HepG2 (cell line): ENCODE data around the gene CRY1. TPM values are rescaled to one million over a fixed set of nuclear protein-coding genes. Genes with fewer than 3 reads are reported as not detected.

Experiments
- ATAC-seq: fragments of 200-7000 bp; cut with Tn5 transposase; 3 replicates; pipeline ENCODE4 v1.9.1; 2020; ENCODE audit warnings: mild to moderate bottlenecking, moderate library complexity
- BruUV-seq: library from RNA; stranded (reverse); fragments of 400-500 nt; replicated peaks from 2 replicates; lab custom pipeline; 2021; lab: Mats Ljungman, UMichigan
- CTCF ChIA-PET: fragments of 300-600 bp; formaldehyde crosslinking; extraction: SDS; loops from one replicate; lab custom pipeline; 2021; ENCODE audit warnings: low total read pairs, inconsistent platforms, low intra/inter-chr PET ratio; lab: Yijun Ruan, JAX
- POLR2A ChIA-PET: fragments of 350-600 bp; sonication (Branson Sonifier 250); formaldehyde crosslinking; loops from one replicate; lab custom pipeline; 2020; ENCODE audit warnings: antibody characterized with exemption, inconsistent platforms; lab: Yijun Ruan, JAX
- DNase-seq: peaks from one replicate; pipeline ENCODE4 v3.0.0-alpha.2; 2015; ENCODE audit warnings: low spot score
- FAIRE-seq: peaks from 3 replicates; lab custom pipeline; 2011; peaks lifted over from hg19 to GRCh38; lab: Jason Lieb, UNC
- H2AFZ ChIP-seq: one replicate; pipeline ENCODE4 v1.6.1; 2011; ENCODE audit warnings: low read length, inconsistent platforms
- H3K27ac ChIP-seq: fragments of 300-600 bp; 3 replicates; pipeline ENCODE4 v1.8.0; 2011; ENCODE audit warnings: mixed run types, mild to moderate bottlenecking, mixed read lengths, low read length, inconsistent platforms; ENCODE audit not compliant: insufficient read depth; ENCODE audit errors: extremely low read length
- H3K27me3 ChIP-seq, 2 experiments: fragments of 200-600 bp in 1 of 2; 2 replicates in 1 of 2; 3 replicates in 1 of 2; pipeline versions ENCODE4 v1.6.0 to v1.8.0; 2011; ENCODE audit warnings: low read length in 2 of 2, mild to moderate bottlenecking in 2 of 2, moderate library complexity in 2 of 2, inconsistent platforms in 1 of 2; ENCODE audit not compliant: insufficient read depth in 2 of 2, control insufficient read depth in 1 of 2
- H3K36me3 ChIP-seq, 2 experiments: fragments of 200-600 bp in 1 of 2; replicated peaks in 1 of 2; 2 replicates in 1 of 2; 3 replicates in 1 of 2; pipeline versions ENCODE4 v1.5.1 to v1.8.0; 2011; ENCODE audit warnings: low read length in 2 of 2, inconsistent platforms in 1 of 2; ENCODE audit not compliant: insufficient read depth in 2 of 2, control insufficient read depth in 1 of 2
- H3K4me1 ChIP-seq: 2 replicates; pipeline ENCODE4 v1.5.1; 2012; ENCODE audit warnings: low read length, inconsistent platforms; ENCODE audit not compliant: insufficient read depth
- H3K4me2 ChIP-seq: 2 replicates; pipeline ENCODE4 v1.6.0; 2011; ENCODE audit warnings: low read depth, low read length, inconsistent platforms
- H3K4me3 ChIP-seq, 3 experiments: fragments of 200-600 bp in 1 of 3; sonication (generic), shearing (Covaris generic) in 1 of 3; replicated peaks in 1 of 3; 2 replicates each; pipeline ENCODE4 v1.5.1; 2011 to 2016; ENCODE audit warnings: low read length in 3 of 3, inconsistent platforms in 2 of 3, low read depth in 2 of 3, mild to moderate bottlenecking in 2 of 3, control low read depth in 1 of 3, mixed read lengths in 1 of 3; ENCODE audit not compliant: insufficient read depth in 1 of 3
- H3K79me2 ChIP-seq: one replicate; pipeline ENCODE4 v1.6.1; 2011; ENCODE audit warnings: low read length, inconsistent platforms; ENCODE audit not compliant: insufficient read depth
- H3K9ac ChIP-seq: 2 replicates; pipeline ENCODE4 v1.6.0; 2011; ENCODE audit warnings: mild to moderate bottlenecking, low read depth, low read length, inconsistent platforms; ENCODE audit not compliant: insufficient read depth
- H3K9me3 ChIP-seq: 2 replicates; pipeline ENCODE4 v1.5.1; 2012; ENCODE audit warnings: mild to moderate bottlenecking, low read length
- H4K20me1 ChIP-seq: 2 replicates; pipeline ENCODE4 v1.6.0; 2011; ENCODE audit warnings: inconsistent platforms, mild to moderate bottlenecking, low read length, moderate library complexity; ENCODE audit not compliant: insufficient read depth
- ELF4 ChIP-seq: sonication (generic); formaldehyde crosslinking; IDR thresholded peaks from 2 replicates; pipeline ENCODE4 v1.5.0; 2020; ENCODE audit warnings: missing genetic modification reagents, mild to moderate bottlenecking, moderate library complexity, borderline replicate concordance
- FLYWCH1 ChIP-seq: sonication (generic); formaldehyde crosslinking; IDR thresholded peaks from 2 replicates; pipeline ENCODE4 v1.8.1; 2023; ENCODE audit warnings: mild to moderate bottlenecking, missing genetic modification reagents
- HNRNPK ChIP-seq: fragments of 200-400 bp; formaldehyde crosslinking; IDR thresholded peaks from 2 replicates; pipeline ENCODE4 v1.6.1; 2018; ENCODE audit warnings: low read length, low read depth, moderate library complexity, mild to moderate bottlenecking; ENCODE audit not compliant: poor library complexity, severe bottlenecking
- WGBS: methylation state at CpG from one replicate; pipeline ENCODE4 v1.1.6; 2017; ENCODE audit warnings: low lambda C conversion rate; 5-methylcytosine and 5-hydroxymethylcytosine counted together
- in situ Hi-C: cut with HindIII; loops from 2 replicates; pipeline ENCODE4 v1.10.0; 2017; ENCODE audit warnings: low pct_unique_long_range_greater_than_20kb; ENCODE audit not compliant: extremely low pct_ligation_motif_present
- intact Hi-C: fragments of 100-400 bp; cut with micrococcal nuclease; formaldehyde crosslinking; loops from one replicate; pipeline ENCODE4 v1.10.0; 2022; ENCODE audit not compliant: unreplicated experiment
- polyA plus RNA-seq, 8 experiments: library from polyadenylated mRNA; depleted of rRNA in 3 of 8; stranded (reverse) in 7 of 8; unstranded in 1 of 8; fragments of >200 nt; fragmentation: Illumina TruSeq in 4 of 8; extraction: Trizol in 4 of 8; gene quantifications; 2 replicates each; pipeline versions ENCODE4 v1.2.1 to v1.2.3, GENCODE V29; 2011 to 2016; ENCODE audit warnings: low read depth in 4 of 8, missing spikeins in 1 of 8, mixed read lengths in 1 of 8; ENCODE audit not compliant: insufficient read depth in 1 of 8
- total RNA-seq, 5 experiments: library from RNA; depleted of rRNA; stranded (reverse); fragments of >200 nt; fragmentation: Illumina TruSeq; extraction: Trizol; gene quantifications; 2 replicates each; pipeline ENCODE4 v1.2.3, GENCODE V29; 2016; ENCODE audit warnings: low read depth in 1 of 5
- TF ChIP-seq, protein P1 (sequence below): sonication (generic); formaldehyde crosslinking; IDR thresholded peaks from 2 replicates; pipeline ENCODE4 v1.8.0; 2022; ENCODE audit warnings: missing genetic modification reagents, mild to moderate bottlenecking, moderate library complexity, borderline replicate concordance
- TF ChIP-seq, protein P2 (sequence below): sonication (generic); formaldehyde crosslinking; IDR thresholded peaks from 2 replicates; pipeline ENCODE4 v1.5.1; 2020; ENCODE audit warnings: mild to moderate bottlenecking, missing genetic modification reagents, borderline replicate concordance
- TF ChIP-seq, protein P3 (sequence below): sonication (generic); formaldehyde crosslinking; IDR thresholded peaks from one replicate; pipeline ENCODE4 v1.5.1; 2020; ENCODE audit warnings: mild to moderate bottlenecking, missing genetic modification reagents; ENCODE audit errors: not compliant biosample characterization

The CRY1 gene
- total and polyA plus RNA-seq, 2 of the 13 experiments (the other 11 are each of a cell fraction or from before 2014, with no cell fraction given) = 11.4 to 13.9 TPM

DNA sequence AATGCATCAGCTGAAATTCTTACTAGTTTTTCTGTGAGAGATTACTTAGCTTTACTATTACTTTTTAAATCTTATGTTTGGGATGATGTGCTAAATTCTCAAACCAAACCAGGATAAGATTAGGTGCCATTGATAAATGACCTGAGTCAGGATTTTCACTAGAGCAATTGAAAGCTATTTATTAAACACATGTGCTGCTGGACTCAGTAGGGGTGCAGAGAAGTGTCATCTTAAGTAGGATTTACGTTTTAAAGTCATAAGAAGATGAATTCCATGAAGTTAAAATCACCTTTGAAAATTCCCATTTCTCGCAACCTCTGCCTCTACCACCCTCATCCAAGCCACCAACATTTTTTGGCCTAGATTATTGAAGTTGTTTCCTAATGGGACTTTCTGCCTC lies 128.8 kb downstream of the CRY1 start:
- H3K27me3 ChIP-seq = no peaks in the 10 kb centered on the region
- peaks cover 10 to 60% of the 10 kb centered on the region in 2 experiments for H3K36me3 ChIP-seq
- no TSS peak for BruUV-seq
- H3K4me2 ChIP-seq = no peak overlapping the region
- intact Hi-C loops = no loop called here
- H4K20me1 ChIP-seq = peaks cover 86% of the 10 kb centered on the region
- no peak overlapping the region for H3K4me3 ChIP-seq
- FAIRE-seq = no peak
- H3K4me1 ChIP-seq = peaks cover 43% of the 10 kb centered on the region
- no peak overlapping the region for H2AFZ ChIP-seq
- in situ Hi-C loops = no loop called here
- WGBS = 92% methylated on average over 2 of the region's 2 CpGs
- no peaks in the 10 kb centered on the region for H3K9me3 ChIP-seq
- no peak overlapping the region for H3K9ac ChIP-seq
- no peak for DNase-seq
- ATAC-seq = no peak
- TF ChIP-seq, protein P1, sequence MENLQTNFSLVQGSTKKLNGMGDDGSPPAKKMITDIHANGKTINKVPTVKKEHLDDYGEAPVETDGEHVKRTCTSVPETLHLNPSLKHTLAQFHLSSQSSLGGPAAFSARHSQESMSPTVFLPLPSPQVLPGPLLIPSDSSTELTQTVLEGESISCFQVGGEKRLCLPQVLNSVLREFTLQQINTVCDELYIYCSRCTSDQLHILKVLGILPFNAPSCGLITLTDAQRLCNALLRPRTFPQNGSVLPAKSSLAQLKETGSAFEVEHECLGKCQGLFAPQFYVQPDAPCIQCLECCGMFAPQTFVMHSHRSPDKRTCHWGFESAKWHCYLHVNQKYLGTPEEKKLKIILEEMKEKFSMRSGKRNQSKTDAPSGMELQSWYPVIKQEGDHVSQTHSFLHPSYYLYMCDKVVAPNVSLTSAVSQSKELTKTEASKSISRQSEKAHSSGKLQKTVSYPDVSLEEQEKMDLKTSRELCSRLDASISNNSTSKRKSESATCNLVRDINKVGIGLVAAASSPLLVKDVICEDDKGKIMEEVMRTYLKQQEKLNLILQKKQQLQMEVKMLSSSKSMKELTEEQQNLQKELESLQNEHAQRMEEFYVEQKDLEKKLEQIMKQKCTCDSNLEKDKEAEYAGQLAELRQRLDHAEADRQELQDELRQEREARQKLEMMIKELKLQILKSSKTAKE = no peak
- TF ChIP-seq ELF4 (no peak), HNRNPK (no peak), FLYWCH1 (CRISPR knock-in tag) (no peak)
- TF ChIP-seq, protein P2, sequence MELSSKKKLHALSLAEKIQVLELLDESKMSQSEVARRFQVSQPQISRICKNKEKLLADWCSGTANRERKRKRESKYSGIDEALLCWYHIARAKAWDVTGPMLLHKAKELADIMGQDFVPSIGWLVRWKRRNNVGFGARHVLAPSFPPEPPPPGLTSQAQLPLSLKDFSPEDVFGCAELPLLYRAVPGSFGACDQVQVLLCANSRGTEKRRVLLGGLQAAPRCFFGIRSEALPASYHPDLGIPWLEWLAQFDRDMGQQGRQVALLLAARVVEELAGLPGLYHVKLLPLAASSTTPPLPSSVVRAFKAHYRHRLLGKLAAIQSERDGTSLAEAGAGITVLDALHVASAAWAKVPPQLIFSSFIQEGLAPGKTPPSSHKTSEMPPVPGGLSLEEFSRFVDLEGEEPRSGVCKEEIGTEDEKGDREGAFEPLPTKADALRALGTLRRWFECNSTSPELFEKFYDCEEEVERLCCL = no peak
- TF ChIP-seq, protein P3, sequence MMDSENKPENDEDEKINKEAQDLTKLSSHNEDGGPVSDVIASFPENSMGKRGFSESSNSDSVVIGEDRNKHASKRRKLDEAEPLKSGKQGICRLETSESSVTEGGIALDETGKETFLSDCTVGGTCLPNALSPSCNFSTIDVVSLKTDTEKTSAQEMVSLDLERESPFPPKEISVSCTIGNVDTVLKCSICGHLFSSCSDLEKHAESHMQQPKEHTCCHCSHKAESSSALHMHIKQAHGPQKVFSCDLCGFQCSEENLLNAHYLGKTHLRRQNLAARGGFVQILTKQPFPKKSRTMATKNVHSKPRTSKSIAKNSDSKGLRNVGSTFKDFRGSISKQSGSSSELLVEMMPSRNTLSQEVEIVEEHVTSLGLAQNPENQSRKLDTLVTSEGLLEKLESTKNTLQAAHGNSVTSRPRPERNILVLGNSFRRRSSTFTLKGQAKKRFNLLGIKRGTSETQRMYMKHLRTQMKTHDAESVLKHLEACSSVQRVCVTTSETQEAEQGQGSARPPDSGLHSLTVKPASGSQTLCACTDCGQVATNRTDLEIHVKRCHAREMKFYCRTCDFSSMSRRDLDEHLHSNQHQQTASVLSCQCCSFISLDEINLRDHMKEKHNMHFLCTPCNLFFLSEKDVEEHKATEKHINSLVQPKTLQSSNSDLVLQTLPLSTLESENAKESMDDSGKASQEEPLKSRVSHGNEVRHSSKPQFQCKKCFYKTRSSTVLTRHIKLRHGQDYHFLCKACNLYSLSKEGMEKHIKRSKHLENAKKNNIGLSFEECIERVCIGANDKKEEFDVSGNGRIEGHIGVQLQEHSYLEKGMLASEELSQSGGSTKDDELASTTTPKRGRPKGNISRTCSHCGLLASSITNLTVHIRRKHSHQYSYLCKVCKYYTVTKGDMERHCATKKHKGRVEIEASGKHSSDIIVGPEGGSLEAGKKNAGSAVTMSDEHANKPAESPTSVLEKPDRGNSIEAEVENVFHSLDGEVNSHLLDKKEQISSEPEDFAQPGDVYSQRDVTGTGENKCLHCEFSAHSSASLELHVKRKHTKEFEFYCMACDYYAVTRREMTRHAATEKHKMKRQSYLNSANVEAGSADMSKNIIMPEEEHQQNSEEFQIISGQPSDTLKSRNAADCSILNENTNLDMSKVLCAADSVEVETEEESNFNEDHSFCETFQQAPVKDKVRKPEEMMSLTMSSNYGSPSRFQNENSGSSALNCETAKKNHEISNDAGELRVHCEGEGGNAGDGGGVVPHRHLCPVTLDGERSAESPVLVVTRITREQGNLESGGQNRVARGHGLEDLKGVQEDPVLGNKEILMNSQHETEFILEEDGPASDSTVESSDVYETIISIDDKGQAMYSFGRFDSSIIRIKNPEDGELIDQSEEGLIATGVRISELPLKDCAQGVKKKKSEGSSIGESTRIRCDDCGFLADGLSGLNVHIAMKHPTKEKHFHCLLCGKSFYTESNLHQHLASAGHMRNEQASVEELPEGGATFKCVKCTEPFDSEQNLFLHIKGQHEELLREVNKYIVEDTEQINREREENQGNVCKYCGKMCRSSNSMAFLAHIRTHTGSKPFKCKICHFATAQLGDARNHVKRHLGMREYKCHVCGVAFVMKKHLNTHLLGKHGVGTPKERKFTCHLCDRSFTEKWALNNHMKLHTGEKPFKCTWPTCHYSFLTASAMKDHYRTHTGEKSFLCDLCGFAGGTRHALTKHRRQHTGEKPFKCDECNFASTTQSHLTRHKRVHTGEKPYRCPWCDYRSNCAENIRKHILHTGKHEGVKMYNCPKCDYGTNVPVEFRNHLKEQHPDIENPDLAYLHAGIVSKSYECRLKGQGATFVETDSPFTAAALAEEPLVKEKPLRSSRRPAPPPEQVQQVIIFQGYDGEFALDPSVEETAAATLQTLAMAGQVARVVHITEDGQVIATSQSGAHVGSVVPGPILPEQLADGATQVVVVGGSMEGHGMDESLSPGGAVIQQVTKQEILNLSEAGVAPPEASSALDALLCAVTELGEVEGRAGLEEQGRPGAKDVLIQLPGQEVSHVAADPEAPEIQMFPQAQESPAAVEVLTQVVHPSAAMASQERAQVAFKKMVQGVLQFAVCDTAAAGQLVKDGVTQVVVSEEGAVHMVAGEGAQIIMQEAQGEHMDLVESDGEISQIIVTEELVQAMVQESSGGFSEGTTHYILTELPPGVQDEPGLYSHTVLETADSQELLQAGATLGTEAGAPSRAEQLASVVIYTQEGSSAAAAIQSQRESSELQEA (CRISPR knock-in tag) = no peak
- TF ChIP-seq, all 625 proteins: peak for 0
- ChIA-PET CTCF (no interaction called here), POLR2A (interaction anchor here (1.0 kb wide), 1 partner anchor 8 kb away, joined by 7 read pairs; the partner anchor contains the start of gene TMEM263)
- Histone ChIP-seq H3K79me2 (peaks cover 83% of the 10 kb centered on the region), H3K27ac (no peak overlapping the region)
